HepG2 (cell line): ENCODE results near the gene ZSCAN2. TPM values are rescaled to one million over a fixed set of nuclear protein-coding genes. Genes with fewer than 3 reads are reported as not detected.

Experiments
- ATAC-seq: fragments of 200-7000 bp; cut with Tn5 transposase; 3 replicates; pipeline ENCODE4 v1.9.1; 2020; ENCODE audit warnings: mild to moderate bottlenecking, moderate library complexity
- BruUV-seq: library from RNA; stranded (reverse); fragments of 400-500 nt; replicated peaks from 2 replicates; lab custom pipeline; 2021; lab: Mats Ljungman, UMichigan
- CTCF ChIA-PET: fragments of 300-600 bp; formaldehyde crosslinking; extraction: SDS; loops from one replicate; lab custom pipeline; 2021; ENCODE audit warnings: low total read pairs, inconsistent platforms, low intra/inter-chr PET ratio; lab: Yijun Ruan, JAX
- POLR2A ChIA-PET: fragments of 350-600 bp; sonication (Branson Sonifier 250); formaldehyde crosslinking; loops from one replicate; lab custom pipeline; 2020; ENCODE audit warnings: antibody characterized with exemption, inconsistent platforms; lab: Yijun Ruan, JAX
- DNase-seq: peaks from one replicate; pipeline ENCODE4 v3.0.0-alpha.2; 2015; ENCODE audit warnings: low spot score
- FAIRE-seq: peaks from 3 replicates; lab custom pipeline; 2011; peaks lifted over from hg19 to GRCh38; lab: Jason Lieb, UNC
- H2AFZ ChIP-seq: one replicate; pipeline ENCODE4 v1.6.1; 2011; ENCODE audit warnings: low read length, inconsistent platforms
- H3K27ac ChIP-seq: fragments of 300-600 bp; 3 replicates; pipeline ENCODE4 v1.8.0; 2011; ENCODE audit warnings: mixed run types, mild to moderate bottlenecking, mixed read lengths, low read length, inconsistent platforms; ENCODE audit not compliant: insufficient read depth; ENCODE audit errors: extremely low read length
- H3K27me3 ChIP-seq, 2 experiments: fragments of 200-600 bp in 1 of 2; 2 replicates in 1 of 2; 3 replicates in 1 of 2; pipeline versions ENCODE4 v1.6.0 to v1.8.0; 2011; ENCODE audit warnings: low read length in 2 of 2, mild to moderate bottlenecking in 2 of 2, moderate library complexity in 2 of 2, inconsistent platforms in 1 of 2; ENCODE audit not compliant: insufficient read depth in 2 of 2, control insufficient read depth in 1 of 2
- H3K36me3 ChIP-seq, 2 experiments: fragments of 200-600 bp in 1 of 2; replicated peaks in 1 of 2; 2 replicates in 1 of 2; 3 replicates in 1 of 2; pipeline versions ENCODE4 v1.5.1 to v1.8.0; 2011; ENCODE audit warnings: low read length in 2 of 2, inconsistent platforms in 1 of 2; ENCODE audit not compliant: insufficient read depth in 2 of 2, control insufficient read depth in 1 of 2
- H3K4me1 ChIP-seq: 2 replicates; pipeline ENCODE4 v1.5.1; 2012; ENCODE audit warnings: low read length, inconsistent platforms; ENCODE audit not compliant: insufficient read depth
- H3K4me2 ChIP-seq: 2 replicates; pipeline ENCODE4 v1.6.0; 2011; ENCODE audit warnings: low read depth, low read length, inconsistent platforms
- H3K4me3 ChIP-seq, 3 experiments: fragments of 200-600 bp in 1 of 3; sonication (generic), shearing (Covaris generic) in 1 of 3; replicated peaks in 1 of 3; 2 replicates each; pipeline ENCODE4 v1.5.1; 2011 to 2016; ENCODE audit warnings: low read length in 3 of 3, inconsistent platforms in 2 of 3, low read depth in 2 of 3, mild to moderate bottlenecking in 2 of 3, control low read depth in 1 of 3, mixed read lengths in 1 of 3; ENCODE audit not compliant: insufficient read depth in 1 of 3
- H3K79me2 ChIP-seq: one replicate; pipeline ENCODE4 v1.6.1; 2011; ENCODE audit warnings: low read length, inconsistent platforms; ENCODE audit not compliant: insufficient read depth
- H3K9ac ChIP-seq: 2 replicates; pipeline ENCODE4 v1.6.0; 2011; ENCODE audit warnings: mild to moderate bottlenecking, low read depth, low read length, inconsistent platforms; ENCODE audit not compliant: insufficient read depth
- H3K9me3 ChIP-seq: 2 replicates; pipeline ENCODE4 v1.5.1; 2012; ENCODE audit warnings: mild to moderate bottlenecking, low read length
- H4K20me1 ChIP-seq: 2 replicates; pipeline ENCODE4 v1.6.0; 2011; ENCODE audit warnings: inconsistent platforms, mild to moderate bottlenecking, low read length, moderate library complexity; ENCODE audit not compliant: insufficient read depth
- CHCHD3 ChIP-seq: sonication (generic); formaldehyde crosslinking; IDR thresholded peaks from 2 replicates; pipeline ENCODE4 v1.8.0; 2022; ENCODE audit warnings: mild to moderate bottlenecking, missing genetic modification reagents, moderate library complexity
- FOXK1 ChIP-seq: sonication (generic); formaldehyde crosslinking; IDR thresholded peaks from 2 replicates; pipeline ENCODE4 v1.4.0; 2020; ENCODE audit warnings: low read depth, missing genetic modification reagents, borderline replicate concordance
- GABPA ChIP-seq, 2 experiments: IDR thresholded peaks; 2 replicates each; pipeline ENCODE4 v1.6.1; 2011 to 2016; ENCODE audit warnings: low read depth in 2 of 2, low read length in 1 of 2, missing biosample characterization in 1 of 2, missing genetic modification characterization in 1 of 2
- HOXA7 ChIP-seq: sonication (generic); formaldehyde crosslinking; IDR thresholded peaks from 2 replicates; pipeline ENCODE4 v1.8.1; 2022; ENCODE audit warnings: mild to moderate bottlenecking, missing genetic modification reagents, moderate library complexity
- MXI1 ChIP-seq: IDR thresholded peaks from 3 replicates; pipeline ENCODE4 v1.6.1; 2012; ENCODE audit warnings: low read depth, low read length, inconsistent platforms, borderline replicate concordance
- NFKB2 ChIP-seq: sonication (generic); formaldehyde crosslinking; IDR thresholded peaks from 2 replicates; pipeline ENCODE4 v1.4.0; 2020; ENCODE audit warnings: missing genetic modification reagents, borderline replicate concordance
- TMF1 ChIP-seq: sonication (generic); formaldehyde crosslinking; IDR thresholded peaks from 2 replicates; pipeline ENCODE4 v1.8.1; 2022; ENCODE audit warnings: low read depth, missing genetic modification reagents
- ZNF441 ChIP-seq: sonication (generic); formaldehyde crosslinking; IDR thresholded peaks from 2 replicates; pipeline ENCODE4 v1.7.0; 2021; ENCODE audit warnings: missing genetic modification reagents, borderline replicate concordance
- ZNF766 ChIP-seq: sonication (generic); formaldehyde crosslinking; IDR thresholded peaks from 2 replicates; pipeline ENCODE4 v1.5.0; 2020; ENCODE audit warnings: missing genetic modification reagents, borderline replicate concordance
- ZNF839 ChIP-seq: sonication (generic); formaldehyde crosslinking; IDR thresholded peaks from 2 replicates; pipeline ENCODE4 v1.4.0; 2020; ENCODE audit warnings: missing genetic modification reagents, mild to moderate bottlenecking, borderline replicate concordance
- in situ Hi-C: cut with HindIII; loops from 2 replicates; pipeline ENCODE4 v1.10.0; 2017; ENCODE audit warnings: low pct_unique_long_range_greater_than_20kb; ENCODE audit not compliant: extremely low pct_ligation_motif_present
- intact Hi-C: fragments of 100-400 bp; cut with micrococcal nuclease; formaldehyde crosslinking; loops from one replicate; pipeline ENCODE4 v1.10.0; 2022; ENCODE audit not compliant: unreplicated experiment
- polyA plus RNA-seq, 8 experiments: library from polyadenylated mRNA; depleted of rRNA in 3 of 8; stranded (reverse) in 7 of 8; unstranded in 1 of 8; fragments of >200 nt; fragmentation: Illumina TruSeq in 4 of 8; extraction: Trizol in 4 of 8; gene quantifications; 2 replicates each; pipeline versions ENCODE4 v1.2.1 to v1.2.3, GENCODE V29; 2011 to 2016; ENCODE audit warnings: low read depth in 4 of 8, missing spikeins in 1 of 8, mixed read lengths in 1 of 8; ENCODE audit not compliant: insufficient read depth in 1 of 8
- total RNA-seq, 5 experiments: library from RNA; depleted of rRNA; stranded (reverse); fragments of >200 nt; fragmentation: Illumina TruSeq; extraction: Trizol; gene quantifications; 2 replicates each; pipeline ENCODE4 v1.2.3, GENCODE V29; 2016; ENCODE audit warnings: low read depth in 1 of 5
- TF ChIP-seq, protein P1 (sequence below): conservative IDR thresholded peaks from 2 replicates; pipeline ENCODE4 v1.6.1; 2018; ENCODE audit warnings: missing genetic modification reagents
- TF ChIP-seq, protein P2 (sequence below): sonication (generic); formaldehyde crosslinking; conservative IDR thresholded peaks from 2 replicates; pipeline ENCODE4 v1.8.0; 2022; ENCODE audit warnings: missing genetic modification reagents

Gene ZSCAN2
- total and polyA plus RNA-seq, 2 of the 13 experiments (the other 11 are each of a cell fraction or from before 2014, with no cell fraction given): 11.4 to 21.5 TPM

DNA sequence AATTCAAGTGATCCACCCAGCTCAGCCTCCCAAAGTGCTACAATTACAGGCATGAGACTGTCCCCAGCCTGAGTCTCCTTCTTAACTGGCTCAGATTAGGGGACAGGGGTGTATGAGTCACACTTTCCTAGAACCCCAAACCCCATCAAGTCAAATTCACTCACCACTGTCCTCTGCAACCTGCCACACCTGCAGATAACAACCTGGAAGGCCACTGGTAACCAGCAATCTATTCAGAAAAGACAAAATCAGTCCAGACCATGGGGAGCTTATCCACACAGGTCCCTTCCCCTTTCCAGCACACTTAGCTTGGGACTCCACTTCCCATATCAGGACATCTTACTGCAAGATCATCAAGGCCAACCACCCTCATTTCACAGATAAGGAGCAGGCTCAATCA is 46.9 kb downstream of the ZSCAN2 start:
- no peak for FAIRE-seq
- CTCF ChIA-PET: no interaction called here
- no peaks in the 10 kb centered on the region for H3K27me3 ChIP-seq
- in situ Hi-C loops: no loop called here
- no peak overlapping the region for H3K27ac ChIP-seq
- peaks cover 31 to 65% of the 10 kb centered on the region in 2 experiments for H3K36me3 ChIP-seq
- POLR2A ChIA-PET: no interaction called here
- H3K4me1 ChIP-seq: peaks cover 23% of the 10 kb centered on the region
- H3K4me2 ChIP-seq: no peak overlapping the region
- ATAC-seq: no peak
- DNase-seq: no peak
- H3K4me3 ChIP-seq: no peak overlapping the region
- H3K79me2 ChIP-seq: peaks cover 4% of the 10 kb centered on the region
- H2AFZ ChIP-seq: no peak overlapping the region
- no peaks in the 10 kb centered on the region for H3K9me3 ChIP-seq
- TF ChIP-seq NFKB2 (no peak), CHCHD3 (no peak), HOXA7 (CRISPR knock-in tag) (no peak), TMF1 (CRISPR knock-in tag) (no peak), MXI1 (no peak), ZNF766 (CRISPR knock-in tag) (no peak), ZNF839 (no peak), GABPA (IDR thresholded peaks at IDR 0.05; ENCODE audit: low read depth, low read length) (no peak), GABPA (CRISPR knock-in tag; IDR thresholded peaks at IDR 0.05; ENCODE audit: low read depth) (no peak), ZNF441 (CRISPR knock-in tag) (no peak), FOXK1 (CRISPR knock-in tag) (no peak)
- TF ChIP-seq, protein P1, sequence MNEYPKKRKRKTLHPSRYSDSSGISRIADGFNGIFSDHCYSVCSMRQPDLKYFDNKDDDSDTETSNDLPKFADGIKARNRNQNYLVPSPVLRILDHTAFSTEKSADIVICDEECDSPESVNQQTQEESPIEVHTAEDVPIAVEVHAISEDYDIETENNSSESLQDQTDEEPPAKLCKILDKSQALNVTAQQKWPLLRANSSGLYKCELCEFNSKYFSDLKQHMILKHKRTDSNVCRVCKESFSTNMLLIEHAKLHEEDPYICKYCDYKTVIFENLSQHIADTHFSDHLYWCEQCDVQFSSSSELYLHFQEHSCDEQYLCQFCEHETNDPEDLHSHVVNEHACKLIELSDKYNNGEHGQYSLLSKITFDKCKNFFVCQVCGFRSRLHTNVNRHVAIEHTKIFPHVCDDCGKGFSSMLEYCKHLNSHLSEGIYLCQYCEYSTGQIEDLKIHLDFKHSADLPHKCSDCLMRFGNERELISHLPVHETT: no peak
- TF ChIP-seq, protein P2, sequence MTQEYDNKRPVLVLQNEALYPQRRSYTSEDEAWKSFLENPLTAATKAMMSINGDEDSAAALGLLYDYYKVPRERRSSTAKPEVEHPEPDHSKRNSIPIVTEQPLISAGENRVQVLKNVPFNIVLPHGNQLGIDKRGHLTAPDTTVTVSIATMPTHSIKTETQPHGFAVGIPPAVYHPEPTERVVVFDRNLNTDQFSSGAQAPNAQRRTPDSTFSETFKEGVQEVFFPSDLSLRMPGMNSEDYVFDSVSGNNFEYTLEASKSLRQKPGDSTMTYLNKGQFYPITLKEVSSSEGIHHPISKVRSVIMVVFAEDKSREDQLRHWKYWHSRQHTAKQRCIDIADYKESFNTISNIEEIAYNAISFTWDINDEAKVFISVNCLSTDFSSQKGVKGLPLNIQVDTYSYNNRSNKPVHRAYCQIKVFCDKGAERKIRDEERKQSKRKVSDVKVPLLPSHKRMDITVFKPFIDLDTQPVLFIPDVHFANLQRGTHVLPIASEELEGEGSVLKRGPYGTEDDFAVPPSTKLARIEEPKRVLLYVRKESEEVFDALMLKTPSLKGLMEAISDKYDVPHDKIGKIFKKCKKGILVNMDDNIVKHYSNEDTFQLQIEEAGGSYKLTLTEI: no peak
- TF ChIP-seq, all 625 proteins: peak for 0
- H4K20me1 ChIP-seq: no peaks in the 10 kb centered on the region
- no peak overlapping the region for H3K9ac ChIP-seq
- BruUV-seq: no TSS peak
- intact Hi-C loops: no loop called here
